BJ (cell line): ENCODE results near the gene LAPTM4A. TPM values are rescaled to one million over a fixed set of nuclear protein-coding genes. Genes with fewer than 3 reads are reported as not detected.
A peak's percentile ranks its signal among the peaks of the same experiment; 100 is the strongest.

Experiments used
- CTCF ChIA-PET: fragments of 350-600 bp; formaldehyde crosslinking; extraction: SDS; loops from one replicate; lab custom pipeline; 2021; ENCODE audit warnings: antibody characterized with exemption, inconsistent platforms; lab: Yijun Ruan, JAX
- POLR2A ChIA-PET: fragments of 300-600 bp; sonication (Branson Sonifier 250); formaldehyde crosslinking; extraction: SDS; loops from one replicate; lab custom pipeline; 2021; ENCODE audit warnings: antibody characterized with exemption; lab: Charles Lee
- DNase-seq: peaks from one replicate; pipeline ENCODE4 v3.0.0-alpha.2; 2011; ENCODE audit warnings: low read depth
- H3K27me3 ChIP-seq: 2 replicates; pipeline ENCODE4 v1.6.0; 2011; ENCODE audit warnings: low read length; ENCODE audit not compliant: control insufficient read depth, insufficient read depth
- H3K36me3 ChIP-seq: 2 replicates; pipeline ENCODE4 v1.5.1; 2011; ENCODE audit warnings: low read length; ENCODE audit not compliant: control insufficient read depth, insufficient read depth
- H3K4me3 ChIP-seq: 2 replicates; pipeline ENCODE4 v1.5.1; 2011; ENCODE audit warnings: low read depth, mild to moderate bottlenecking, control low read depth, low read length
- polyA plus RNA-seq: library from polyadenylated mRNA; depleted of rRNA; stranded (reverse); fragments of >200 nt; gene quantifications from 2 replicates; pipeline ENCODE4 v1.2.3, GENCODE V29; 2011
- TF ChIP-seq, protein P1 (sequence below): IDR thresholded peaks from 2 replicates; pipeline ENCODE4 v1.5.1; 2011; ENCODE audit warnings: low read depth, mild to moderate bottlenecking, control low read depth, inconsistent platforms, low read length, moderate library complexity; ENCODE audit not compliant: insufficient read depth

LAPTM4A gene
- polyA plus RNA-seq, 1 experiment = 379 TPM

DNA sequence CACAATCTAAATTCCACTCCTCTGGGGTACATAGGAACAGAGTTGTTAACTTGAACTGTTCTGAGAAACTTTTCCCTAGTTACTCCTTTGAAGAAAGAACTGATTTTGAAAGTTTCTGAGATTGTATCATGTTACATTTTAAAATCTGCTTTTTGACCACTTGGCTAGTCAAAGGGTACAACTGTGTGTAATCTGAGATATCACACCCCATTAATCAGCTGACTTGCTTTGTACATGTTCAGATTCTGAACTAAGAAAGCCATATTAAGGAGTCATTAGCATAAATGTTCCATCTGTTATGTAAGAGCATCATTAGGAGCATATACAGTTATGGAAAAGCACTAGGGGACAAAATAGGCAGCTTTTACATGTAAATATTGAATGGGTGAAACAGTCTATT lies 57.7 kb downstream of the LAPTM4A start:
- CTCF ChIA-PET = interaction anchor here (0.8 kb wide), 1 partner anchor 10 kb away, joined by 3 read pairs; no protein-coding TSS in a partner anchor
- POLR2A ChIA-PET = no interaction called here
- Histone ChIP-seq H3K4me3 (no peak overlapping the region), H3K36me3 (no peaks in the 10 kb centered on the region), H3K27me3 (no peaks in the 10 kb centered on the region; the same call in none of the 2 replicates)
- no peak for DNase-seq
- TF ChIP-seq, protein P1, sequence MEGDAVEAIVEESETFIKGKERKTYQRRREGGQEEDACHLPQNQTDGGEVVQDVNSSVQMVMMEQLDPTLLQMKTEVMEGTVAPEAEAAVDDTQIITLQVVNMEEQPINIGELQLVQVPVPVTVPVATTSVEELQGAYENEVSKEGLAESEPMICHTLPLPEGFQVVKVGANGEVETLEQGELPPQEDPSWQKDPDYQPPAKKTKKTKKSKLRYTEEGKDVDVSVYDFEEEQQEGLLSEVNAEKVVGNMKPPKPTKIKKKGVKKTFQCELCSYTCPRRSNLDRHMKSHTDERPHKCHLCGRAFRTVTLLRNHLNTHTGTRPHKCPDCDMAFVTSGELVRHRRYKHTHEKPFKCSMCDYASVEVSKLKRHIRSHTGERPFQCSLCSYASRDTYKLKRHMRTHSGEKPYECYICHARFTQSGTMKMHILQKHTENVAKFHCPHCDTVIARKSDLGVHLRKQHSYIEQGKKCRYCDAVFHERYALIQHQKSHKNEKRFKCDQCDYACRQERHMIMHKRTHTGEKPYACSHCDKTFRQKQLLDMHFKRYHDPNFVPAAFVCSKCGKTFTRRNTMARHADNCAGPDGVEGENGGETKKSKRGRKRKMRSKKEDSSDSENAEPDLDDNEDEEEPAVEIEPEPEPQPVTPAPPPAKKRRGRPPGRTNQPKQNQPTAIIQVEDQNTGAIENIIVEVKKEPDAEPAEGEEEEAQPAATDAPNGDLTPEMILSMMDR = no peak

DNA sequence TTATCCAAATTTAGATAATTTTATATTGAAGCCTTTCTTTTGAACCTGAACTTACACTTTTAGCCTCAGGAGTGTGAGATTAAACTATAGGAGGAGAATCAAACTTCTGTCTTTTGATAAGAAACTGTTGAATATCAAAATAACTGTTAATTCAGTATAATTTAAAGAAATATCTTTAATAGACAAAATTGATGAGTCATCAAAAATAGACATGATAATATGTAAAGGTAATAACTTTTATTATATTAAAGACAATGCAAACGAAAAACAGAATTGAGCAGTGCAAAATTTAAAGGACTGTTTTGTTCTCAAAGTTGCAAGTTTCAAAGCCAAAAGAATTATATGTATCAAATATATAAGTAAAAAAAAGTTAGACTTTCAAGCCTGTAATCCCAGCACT lies 59.5 kb downstream of the LAPTM4A start:
- DNase-seq = no peak
- POLR2A ChIA-PET = no interaction called here
- no peaks in the 10 kb centered on the region for H3K36me3 ChIP-seq
- CTCF ChIA-PET = interaction anchor here (1.1 kb wide), 1 partner anchor 8 kb away, joined by 3 read pairs; no protein-coding TSS in a partner anchor
- TF ChIP-seq, protein P1 = no peak
- H3K27me3 ChIP-seq = no peaks in the 10 kb centered on the region; the same call in none of the 2 replicates
- no peak overlapping the region for H3K4me3 ChIP-seq

DNA sequence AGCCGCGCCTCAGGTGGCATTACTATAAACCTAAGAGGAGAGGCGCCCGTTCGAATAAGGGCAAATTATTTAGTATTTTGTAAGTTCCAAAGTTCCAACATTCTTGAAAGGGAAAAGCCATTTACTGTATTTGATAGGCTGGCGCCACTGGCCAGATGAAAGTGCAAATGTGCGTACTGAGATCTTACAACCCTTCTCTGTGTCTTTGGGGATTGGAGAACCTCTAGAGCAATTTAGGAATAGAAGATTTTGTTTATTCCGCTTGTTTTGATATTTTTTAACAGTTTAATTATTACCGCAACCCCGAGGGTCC lies 61.1 kb downstream of the LAPTM4A start:
- DNase-seq = no peak
- no peaks in the 10 kb centered on the region for H3K36me3 ChIP-seq
- TF ChIP-seq, protein P1 = no peak
- CTCF ChIA-PET = no interaction called here
- H3K27me3 ChIP-seq = no peaks in the 10 kb centered on the region; the same call in none of the 2 replicates
- POLR2A ChIA-PET = no interaction called here
- H3K4me3 ChIP-seq = peak overlapping the region; percentile 90

DNA sequence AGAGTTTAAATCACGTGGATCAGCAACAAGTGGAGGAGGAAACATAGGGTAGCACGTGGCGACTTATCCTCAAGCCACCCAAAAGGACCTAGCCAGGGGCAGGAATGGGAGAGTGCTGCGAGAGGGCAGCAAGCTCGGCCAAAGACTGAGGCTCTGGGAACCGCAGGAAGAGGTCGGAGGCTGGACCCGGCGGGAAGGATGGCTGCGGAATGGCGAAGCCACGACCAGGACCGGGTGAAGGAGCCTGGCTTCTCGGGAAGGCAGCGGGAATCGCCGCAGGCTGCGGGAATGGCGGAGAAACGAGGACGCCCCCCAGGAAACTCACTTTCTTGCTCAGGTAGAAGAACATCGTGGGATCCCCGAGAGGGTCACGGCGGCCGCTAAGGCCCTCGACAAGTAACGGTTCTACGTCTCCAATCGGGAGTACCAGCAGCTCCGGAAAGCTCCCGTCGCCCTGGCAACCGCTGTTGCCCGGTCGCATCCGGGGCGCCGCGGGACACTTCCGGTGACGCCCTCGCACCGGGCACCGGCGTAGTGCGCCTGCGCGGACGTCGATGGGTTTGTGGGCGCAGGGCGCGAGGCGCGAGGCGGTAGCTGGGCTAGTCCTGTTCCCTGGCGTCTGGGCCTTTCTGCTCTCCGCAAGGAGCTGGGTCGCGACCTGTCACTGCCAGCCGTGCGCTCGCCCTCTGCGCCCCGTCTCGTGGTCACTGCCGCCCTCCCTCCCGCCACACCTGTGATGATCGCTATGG lies 61.6 kb downstream of the LAPTM4A start, which contains the start of gene WDR35:
Gene WDR35 (minus strand): TSS at position 439 of the 749 bp plus-strand sequence. CDS start 90 bp downstream, at position 349.
- Histone ChIP-seq H3K4me3 (peak within 1 kb of the TSS; percentile 90), H3K27me3 (no peaks in the 10 kb centered on the region; the same call in none of the 2 replicates), H3K36me3 (no peaks in the 10 kb centered on the region)
- TF ChIP-seq, protein P1 = no peak
- DNase-seq = no peak
- POLR2A ChIA-PET = no interaction called here
- CTCF ChIA-PET = interaction anchor here (1.0 kb wide), 1 partner anchor 337 kb away, joined by 3 read pairs; no protein-coding TSS in a partner anchor

DNA sequence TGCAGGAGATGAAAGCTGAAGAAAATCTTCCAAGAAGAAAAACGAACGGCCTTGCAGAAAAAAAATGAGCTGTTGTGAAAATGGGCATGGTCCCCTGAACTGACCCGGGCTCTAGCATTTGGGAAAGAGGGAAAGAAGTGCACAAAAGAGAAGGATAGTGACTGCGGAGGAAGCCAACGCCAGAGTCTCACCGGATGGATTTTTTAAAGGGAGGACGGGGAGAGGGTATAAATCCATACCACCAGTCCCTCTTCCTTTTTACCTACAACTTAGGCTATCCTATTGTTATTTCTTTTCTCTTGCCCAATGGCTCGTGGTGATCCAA lies 62.1 kb downstream of the LAPTM4A start:
- DNase-seq = no peak
- ChIA-PET CTCF (interaction anchor here (0.6 to 1.0 kb wide), 2 partner anchors 38 to 337 kb away, joined by 3 read pairs; no protein-coding TSS in a partner anchor), POLR2A (no interaction called here)
- TF ChIP-seq, protein P1 = no peak
- Histone ChIP-seq H3K27me3 (no peaks in the 10 kb centered on the region; the same call in none of the 2 replicates), H3K36me3 (no peaks in the 10 kb centered on the region), H3K4me3 (peak overlapping the region; percentile 90)
